ENCODE data around the gene CDC6. TPM values are rescaled to one million over a fixed set of nuclear protein-coding genes. Genes with fewer than 3 reads are reported as not detected.

Gene CDC6
- total RNA-seq, 1 donor from 2014 or later, result 65.3 TPM

DNA sequence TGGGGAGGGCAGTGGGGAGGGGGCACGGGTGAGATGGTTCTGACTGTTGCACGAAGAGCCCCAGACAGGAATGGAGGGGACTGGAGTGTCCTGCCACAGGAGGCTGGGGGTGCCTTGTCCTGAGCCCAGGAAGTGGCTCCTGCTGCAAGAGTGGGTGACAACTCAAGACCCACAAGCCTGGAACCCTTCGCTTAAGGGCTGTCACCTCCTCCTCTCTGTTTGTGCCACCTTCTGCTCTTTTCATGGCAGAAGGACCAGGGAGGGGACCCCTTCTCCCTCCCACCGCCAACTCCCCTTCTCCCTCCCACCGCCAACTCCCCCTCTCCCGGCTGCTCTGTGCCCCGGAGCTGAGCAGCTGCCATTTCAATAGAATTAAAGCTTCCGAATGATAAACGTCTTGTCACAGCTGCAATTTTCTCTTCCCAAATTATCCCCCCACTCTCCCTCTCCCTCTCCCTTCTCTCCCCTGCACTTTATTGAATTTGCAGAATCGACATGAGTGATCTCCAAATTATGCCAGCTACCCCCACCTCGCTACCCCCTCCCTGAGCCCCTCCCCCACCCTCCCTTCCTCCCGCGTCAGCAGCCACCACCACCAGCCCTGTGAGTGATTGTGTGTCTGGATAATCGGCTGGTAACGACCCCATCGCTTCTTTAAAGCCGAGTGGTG is 63.1 kb downstream of the CDC6 start:
- no peak overlapping the region for H3K9ac ChIP-seq
- TF ChIP-seq EZH2 (IDR thresholded peaks at IDR 0.05), result no peak
- no peak for TF ChIP-seq EZH2phosphoT487 (IDR thresholded peaks at IDR 0.05)
- TF ChIP-seq, protein P1, sequence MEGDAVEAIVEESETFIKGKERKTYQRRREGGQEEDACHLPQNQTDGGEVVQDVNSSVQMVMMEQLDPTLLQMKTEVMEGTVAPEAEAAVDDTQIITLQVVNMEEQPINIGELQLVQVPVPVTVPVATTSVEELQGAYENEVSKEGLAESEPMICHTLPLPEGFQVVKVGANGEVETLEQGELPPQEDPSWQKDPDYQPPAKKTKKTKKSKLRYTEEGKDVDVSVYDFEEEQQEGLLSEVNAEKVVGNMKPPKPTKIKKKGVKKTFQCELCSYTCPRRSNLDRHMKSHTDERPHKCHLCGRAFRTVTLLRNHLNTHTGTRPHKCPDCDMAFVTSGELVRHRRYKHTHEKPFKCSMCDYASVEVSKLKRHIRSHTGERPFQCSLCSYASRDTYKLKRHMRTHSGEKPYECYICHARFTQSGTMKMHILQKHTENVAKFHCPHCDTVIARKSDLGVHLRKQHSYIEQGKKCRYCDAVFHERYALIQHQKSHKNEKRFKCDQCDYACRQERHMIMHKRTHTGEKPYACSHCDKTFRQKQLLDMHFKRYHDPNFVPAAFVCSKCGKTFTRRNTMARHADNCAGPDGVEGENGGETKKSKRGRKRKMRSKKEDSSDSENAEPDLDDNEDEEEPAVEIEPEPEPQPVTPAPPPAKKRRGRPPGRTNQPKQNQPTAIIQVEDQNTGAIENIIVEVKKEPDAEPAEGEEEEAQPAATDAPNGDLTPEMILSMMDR (IDR thresholded peaks at IDR 0.05), result no peak
- Mint-ChIP-seq H3K4me3 (peak overlapping the region; percentile 77), H3K4me1 (peaks cover 71% of the 10 kb centered on the region), H3K27ac (peak overlapping the region; percentile 81), H3K27me3 (ENCODE audit: insufficient read depth, low read depth) (no peaks in the 10 kb centered on the region), H3K36me3 (peaks cover 14% of the 10 kb centered on the region), H3K9me3 (no peaks in the 10 kb centered on the region)
- H3K27me3 ChIP-seq, result peaks cover 9% of the 10 kb centered on the region
- H3K36me3 ChIP-seq, result no peaks in the 10 kb centered on the region
- peak; percentile 53 for DNase-seq (ENCODE audit: low spot score)
- peaks cover 12% of the 10 kb centered on the region for H3F3A ChIP-seq (ENCODE audit: low read depth)
- peaks cover 51% of the 10 kb centered on the region for H3K4me1 ChIP-seq
- H3K4me3 ChIP-seq, result peak overlapping the region; percentile 22
- H3K79me2 ChIP-seq (ENCODE audit: low read depth), result no peaks in the 10 kb centered on the region
- H3K9me3 ChIP-seq (ENCODE audit: low read depth), result no peaks in the 10 kb centered on the region
- no peak overlapping the region for H2AFZ ChIP-seq (replicated peaks)
- peak overlapping the region; percentile 76 for H3K4me2 ChIP-seq
- H4K20me1 ChIP-seq (ENCODE audit: low read depth), result peaks cover 51% of the 10 kb centered on the region
- no peak overlapping the region for H3K27ac ChIP-seq

DNA sequence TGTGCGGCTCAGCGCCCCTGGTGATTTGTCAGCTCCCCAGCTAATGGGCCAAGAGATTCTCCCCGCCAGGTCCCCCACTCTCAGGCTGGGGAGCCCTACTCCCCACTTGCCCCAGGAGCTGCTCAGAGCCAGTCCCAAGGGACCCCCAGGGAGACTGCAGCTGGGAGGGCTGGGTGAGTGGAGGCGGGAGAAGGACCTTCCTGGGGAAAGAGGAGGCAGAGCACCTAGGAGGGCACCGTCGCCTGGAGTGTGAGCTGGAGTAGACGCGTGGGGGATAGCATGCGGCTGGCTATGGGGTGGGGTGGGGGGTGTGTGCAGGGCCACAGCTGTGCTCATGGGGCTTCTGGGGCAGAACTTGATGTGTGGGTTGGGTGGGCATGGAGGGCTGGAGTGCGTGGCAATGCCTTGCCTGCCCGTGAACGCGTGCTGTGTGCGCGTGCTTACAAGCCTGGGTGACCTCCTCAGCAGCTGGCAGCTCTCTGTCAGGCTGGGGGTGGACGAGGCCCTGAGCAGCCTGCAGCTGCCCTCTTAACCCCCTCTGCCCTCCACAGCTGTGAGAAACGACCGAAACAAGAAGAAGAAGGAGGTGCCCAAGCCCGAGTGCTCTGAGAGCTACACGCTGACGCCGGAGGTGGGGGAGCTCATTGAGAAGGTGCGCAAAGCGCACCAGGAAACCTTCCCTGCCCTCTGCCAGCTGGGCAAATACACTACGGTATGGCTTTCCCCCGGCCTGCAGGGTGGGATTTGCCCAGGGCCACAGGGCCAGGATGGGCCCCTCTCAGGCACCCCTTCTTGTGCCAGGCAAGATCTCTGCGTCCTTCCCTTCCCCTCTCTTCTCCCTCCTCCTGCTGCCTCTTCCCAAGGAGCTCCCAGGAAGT is 63.9 kb downstream of the CDC6 start:
- peak overlapping the region; percentile 69 for H3K27ac Mint-ChIP-seq
- Histone ChIP-seq H3K9ac (no peak overlapping the region), H3F3A (ENCODE audit: low read depth) (peaks cover 8% of the 10 kb centered on the region), H3K27me3 (peaks cover 1% of the 10 kb centered on the region), H3K4me1 (peaks cover 43% of the 10 kb centered on the region), H3K4me2 (peak overlapping the region; percentile 76), H3K27ac (no peak overlapping the region), H4K20me1 (ENCODE audit: low read depth) (peaks cover 43% of the 10 kb centered on the region), H3K79me2 (ENCODE audit: low read depth) (no peaks in the 10 kb centered on the region), H3K4me3 (peak overlapping the region; percentile 22), H2AFZ (replicated peaks) (no peak overlapping the region), H3K36me3 (no peaks in the 10 kb centered on the region), H3K9me3 (ENCODE audit: low read depth) (no peaks in the 10 kb centered on the region)
- no peaks in the 10 kb centered on the region for H3K27me3 Mint-ChIP-seq (ENCODE audit: insufficient read depth, low read depth)
- H3K36me3 Mint-ChIP-seq, result peaks cover 14% of the 10 kb centered on the region
- peak overlapping the region; percentile 77 for H3K4me3 Mint-ChIP-seq
- no peaks in the 10 kb centered on the region for H3K9me3 Mint-ChIP-seq
- no peak for TF ChIP-seq EZH2 (IDR thresholded peaks at IDR 0.05)
- no peak for DNase-seq (ENCODE audit: low spot score)
- peaks cover 64% of the 10 kb centered on the region for H3K4me1 Mint-ChIP-seq

DNA sequence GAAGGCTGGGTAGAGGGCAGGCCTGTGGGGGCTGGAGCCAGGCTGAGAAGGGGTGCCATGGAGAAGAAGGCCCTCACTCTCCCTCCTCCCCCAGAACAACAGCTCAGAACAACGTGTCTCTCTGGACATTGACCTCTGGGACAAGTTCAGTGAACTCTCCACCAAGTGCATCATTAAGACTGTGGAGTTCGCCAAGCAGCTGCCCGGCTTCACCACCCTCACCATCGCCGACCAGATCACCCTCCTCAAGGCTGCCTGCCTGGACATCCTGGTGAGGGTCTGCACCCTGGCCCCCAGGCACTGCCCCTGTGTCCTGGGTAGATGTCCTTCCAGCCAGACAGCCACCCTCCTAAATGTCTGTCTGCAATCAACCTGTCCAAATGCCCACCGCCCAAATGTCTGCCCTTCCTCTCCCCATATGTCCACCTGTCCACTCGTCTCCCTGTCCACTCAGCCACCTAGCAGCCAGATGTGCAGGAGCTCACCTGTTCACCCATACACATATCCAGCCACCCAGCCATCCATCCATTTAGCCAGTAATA is 64.6 kb downstream of the CDC6 start:
- no peak overlapping the region for H3K9ac ChIP-seq
- H3K4me1 ChIP-seq, result peaks cover 36% of the 10 kb centered on the region
- no peaks in the 10 kb centered on the region for H3K27me3 Mint-ChIP-seq (ENCODE audit: insufficient read depth, low read depth)
- peaks cover 14% of the 10 kb centered on the region for H3K36me3 Mint-ChIP-seq
- no peaks in the 10 kb centered on the region for H3K27me3 ChIP-seq
- no peak for DNase-seq (ENCODE audit: low spot score)
- H3K27ac ChIP-seq, result no peak overlapping the region
- H3K9me3 Mint-ChIP-seq, result no peaks in the 10 kb centered on the region
- H2AFZ ChIP-seq (replicated peaks), result no peak overlapping the region
- no peaks in the 10 kb centered on the region for H3K9me3 ChIP-seq (ENCODE audit: low read depth)
- H4K20me1 ChIP-seq (ENCODE audit: low read depth), result peaks cover 36% of the 10 kb centered on the region
- TF ChIP-seq EZH2 (IDR thresholded peaks at IDR 0.05), result no peak
- TF ChIP-seq EZH2phosphoT487 (IDR thresholded peaks at IDR 0.05), result no peak
- TF ChIP-seq, protein P1 (IDR thresholded peaks at IDR 0.05), result no peak
- no peak overlapping the region for H3K4me3 ChIP-seq
- H3K79me2 ChIP-seq (ENCODE audit: low read depth), result no peaks in the 10 kb centered on the region
- H3K4me2 ChIP-seq, result no peak overlapping the region
- peak overlapping the region; percentile 55 for H3K4me3 Mint-ChIP-seq
- peaks cover 57% of the 10 kb centered on the region for H3K4me1 Mint-ChIP-seq
- H3K27ac Mint-ChIP-seq, result peak overlapping the region; percentile 21
- H3F3A ChIP-seq (ENCODE audit: low read depth), result peaks cover 8% of the 10 kb centered on the region
- no peaks in the 10 kb centered on the region for H3K36me3 ChIP-seq
